ENCODE data around the gene PTPRU. TPM values are rescaled to one million over a fixed set of nuclear protein-coding genes. Genes with fewer than 3 reads are reported as not detected.

PTPRU gene
- polyA plus RNA-seq, 2 of the 4 experiments (the other 2 are of a cell fraction): 5.7 to 6.1 TPM

- POLR2A ChIA-PET: no interaction called here
- Histone ChIP-seq H3K4me2 (no peak overlapping the region), H3K4me3 (no peak overlapping the region), H3K9me3 (no peaks in the 10 kb centered on the region), H3K27ac (no peak overlapping the region), H3K4me1 (peaks cover 11% of the 10 kb centered on the region)
- WGBS (ENCODE audit: missing lambda C conversion rate): 80% methylated on average over 4 of the region's 5 CpGs
- CTCF ChIA-PET: interaction anchor here (2.2 to 4.2 kb wide), 6 partner anchors 19 to 323 kb away, joined by 8 to 30 read pairs (median 16); partner anchors contain the start of gene SRSF4
- TF ChIP-seq CEBPB (IDR thresholded peaks at IDR 0.05) (no peak), HDAC2 (IDR thresholded peaks at IDR 0.05) (no peak), HOXB5 (CRISPR knock-in tag; IDR thresholded peaks at IDR 0.05) (no peak), RCOR1 (IDR thresholded peaks at IDR 0.05; ENCODE audit: low read depth, low read length) (no peak), CBX2 (IDR thresholded peaks at IDR 0.05; ENCODE audit: borderline replicate concordance, low read depth) (no peak), JUNB (IDR thresholded peaks at IDR 0.05) (no peak), CHD4 (IDR thresholded peaks at IDR 0.05; ENCODE audit: borderline replicate concordance) (no peak), MAZ (IDR thresholded peaks at IDR 0.05; ENCODE audit: borderline replicate concordance, low read depth, low read length) (no peak), HOXA7 (CRISPR knock-in tag; IDR thresholded peaks at IDR 0.05) (no peak), HEYL (CRISPR knock-in tag; IDR thresholded peaks at IDR 0.05) (no peak), PHF8 (IDR thresholded peaks at IDR 0.05; ENCODE audit: borderline replicate concordance, low read depth) (no peak), ZFP36 (IDR thresholded peaks at IDR 0.05; ENCODE audit: borderline replicate concordance, partially characterized antibody) (no peak), RFX5 (IDR thresholded peaks at IDR 0.05) (no peak), EHMT2 (IDR thresholded peaks at IDR 0.05; ENCODE audit: low read depth) (no peak), RAD21 (conservative IDR thresholded peaks at IDR 0.05 in 1 of 2, IDR thresholded peaks at IDR 0.05 in 1 of 2) (no peak), EP300 (IDR thresholded peaks at IDR 0.05) (no peak), FOXS1 (CRISPR knock-in tag; IDR thresholded peaks at IDR 0.05) (no peak)
- TF ChIP-seq, protein P1, sequence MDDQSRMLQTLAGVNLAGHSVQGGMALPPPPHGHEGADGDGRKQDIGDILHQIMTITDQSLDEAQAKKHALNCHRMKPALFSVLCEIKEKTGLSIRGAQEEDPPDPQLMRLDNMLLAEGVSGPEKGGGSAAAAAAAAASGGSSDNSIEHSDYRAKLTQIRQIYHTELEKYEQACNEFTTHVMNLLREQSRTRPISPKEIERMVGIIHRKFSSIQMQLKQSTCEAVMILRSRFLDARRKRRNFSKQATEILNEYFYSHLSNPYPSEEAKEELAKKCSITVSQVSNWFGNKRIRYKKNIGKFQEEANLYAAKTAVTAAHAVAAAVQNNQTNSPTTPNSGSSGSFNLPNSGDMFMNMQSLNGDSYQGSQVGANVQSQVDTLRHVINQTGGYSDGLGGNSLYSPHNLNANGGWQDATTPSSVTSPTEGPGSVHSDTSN (IDR thresholded peaks at IDR 0.05): no peak
- TF ChIP-seq, protein P2, sequence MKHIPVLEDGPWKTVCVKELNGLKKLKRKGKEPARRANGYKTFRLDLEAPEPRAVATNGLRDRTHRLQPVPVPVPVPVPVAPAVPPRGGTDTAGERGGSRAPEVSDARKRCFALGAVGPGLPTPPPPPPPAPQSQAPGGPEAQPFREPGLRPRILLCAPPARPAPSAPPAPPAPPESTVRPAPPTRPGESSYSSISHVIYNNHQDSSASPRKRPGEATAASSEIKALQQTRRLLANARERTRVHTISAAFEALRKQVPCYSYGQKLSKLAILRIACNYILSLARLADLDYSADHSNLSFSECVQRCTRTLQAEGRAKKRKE (CRISPR knock-in tag; IDR thresholded peaks at IDR 0.05; ENCODE audit: low read depth): no peak
- TF ChIP-seq, protein P3, sequence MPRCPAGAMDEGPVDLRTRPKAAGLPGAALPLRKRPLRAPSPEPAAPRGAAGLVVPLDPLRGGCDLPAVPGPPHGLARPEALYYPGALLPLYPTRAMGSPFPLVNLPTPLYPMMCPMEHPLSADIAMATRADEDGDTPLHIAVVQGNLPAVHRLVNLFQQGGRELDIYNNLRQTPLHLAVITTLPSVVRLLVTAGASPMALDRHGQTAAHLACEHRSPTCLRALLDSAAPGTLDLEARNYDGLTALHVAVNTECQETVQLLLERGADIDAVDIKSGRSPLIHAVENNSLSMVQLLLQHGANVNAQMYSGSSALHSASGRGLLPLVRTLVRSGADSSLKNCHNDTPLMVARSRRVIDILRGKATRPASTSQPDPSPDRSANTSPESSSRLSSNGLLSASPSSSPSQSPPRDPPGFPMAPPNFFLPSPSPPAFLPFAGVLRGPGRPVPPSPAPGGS (IDR thresholded peaks at IDR 0.05): no peak
- FAIRE-seq: no peak
- no peak for ATAC-seq
- DNase-seq (ENCODE audit: low read depth in 1 of 2, low spot score in 1 of 2): no peak
Measured at GRCh38 chr1:29200906-29201594, 35.3 kb upstream of the PTPRU start.

DNA sequence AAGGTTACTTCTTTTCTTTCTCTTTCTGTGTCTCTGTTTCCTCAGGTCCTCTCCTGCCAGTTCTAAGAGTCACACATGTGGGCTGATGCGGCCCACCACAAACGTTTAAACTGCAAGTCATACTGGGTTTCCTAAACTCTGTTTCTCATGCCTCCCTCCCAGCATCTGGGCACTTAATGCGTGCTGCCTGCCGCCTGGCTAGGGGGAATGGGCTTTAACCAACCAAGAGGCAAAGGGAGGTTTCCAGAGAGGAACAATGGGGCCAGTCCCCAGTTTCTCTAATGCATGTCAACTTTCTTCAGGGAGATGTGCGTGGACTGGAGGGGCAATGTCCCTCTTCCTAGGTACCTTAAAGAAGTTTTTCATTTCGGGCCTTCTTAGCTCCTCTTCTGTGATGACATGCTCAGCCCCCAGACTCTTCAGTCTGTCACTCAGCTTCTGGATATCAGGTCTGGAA lies 34.7 kb upstream of the PTPRU start:
- H3K4me1 ChIP-seq: peaks cover 11% of the 10 kb centered on the region
- POLR2A ChIA-PET: no interaction called here
- 89% methylated on average over 6 of the region's 6 CpGs for WGBS (ENCODE audit: missing lambda C conversion rate)
- no peak overlapping the region for H3K4me2 ChIP-seq
- no peak overlapping the region for H3K4me3 ChIP-seq
- no peak overlapping the region; a peak in 1 of 6 replicates for H3K27ac ChIP-seq
- FAIRE-seq (no peak), DNase-seq (ENCODE audit: low read depth in 1 of 2, low spot score in 1 of 2) (no peak), ATAC-seq (no peak)
- CTCF ChIA-PET: interaction anchor here (1.3 to 4.2 kb wide), 11 partner anchors 9 to 324 kb away, joined by 3 to 30 read pairs (median 13); partner anchors contain the start of gene SRSF4
- no peaks in the 10 kb centered on the region for H3K9me3 ChIP-seq
- TF ChIP-seq HOXA7 (CRISPR knock-in tag; IDR thresholded peaks at IDR 0.05) (no peak), JUNB (IDR thresholded peaks at IDR 0.05) (no peak), JUN (IDR thresholded peaks at IDR 0.05) (no peak), EHF (CRISPR knock-in tag; IDR thresholded peaks at IDR 0.05) (no peak), HOXB13 (CRISPR knock-in tag; IDR thresholded peaks at IDR 0.05; ENCODE audit: low read depth) (no peak), HDAC2 (IDR thresholded peaks at IDR 0.05) (no peak), SREBF2 (IDR thresholded peaks at IDR 0.05) (no peak), POLR2AphosphoS2 (conservative IDR thresholded peaks at IDR 0.05; ENCODE audit: low read length) (no peak), CEBPB (IDR thresholded peaks at IDR 0.05) (no peak), FOSL2 (IDR thresholded peaks at IDR 0.05) (no peak), FOSL2 (CRISPR knock-in tag; IDR thresholded peaks at IDR 0.05) (no peak), PHF8 (IDR thresholded peaks at IDR 0.05; ENCODE audit: borderline replicate concordance, low read depth) (no peak), MYC (IDR thresholded peaks at IDR 0.05; ENCODE audit: borderline replicate concordance, low read length) (no peak), ZC3H11A (IDR thresholded peaks at IDR 0.05) (no peak), CHD2 (IDR thresholded peaks at IDR 0.05; ENCODE audit: low read length, partially characterized antibody) (no peak), BHLHE40 (IDR thresholded peaks at IDR 0.05; ENCODE audit: low read depth, low read length) (no peak)
- TF ChIP-seq, protein P4, sequence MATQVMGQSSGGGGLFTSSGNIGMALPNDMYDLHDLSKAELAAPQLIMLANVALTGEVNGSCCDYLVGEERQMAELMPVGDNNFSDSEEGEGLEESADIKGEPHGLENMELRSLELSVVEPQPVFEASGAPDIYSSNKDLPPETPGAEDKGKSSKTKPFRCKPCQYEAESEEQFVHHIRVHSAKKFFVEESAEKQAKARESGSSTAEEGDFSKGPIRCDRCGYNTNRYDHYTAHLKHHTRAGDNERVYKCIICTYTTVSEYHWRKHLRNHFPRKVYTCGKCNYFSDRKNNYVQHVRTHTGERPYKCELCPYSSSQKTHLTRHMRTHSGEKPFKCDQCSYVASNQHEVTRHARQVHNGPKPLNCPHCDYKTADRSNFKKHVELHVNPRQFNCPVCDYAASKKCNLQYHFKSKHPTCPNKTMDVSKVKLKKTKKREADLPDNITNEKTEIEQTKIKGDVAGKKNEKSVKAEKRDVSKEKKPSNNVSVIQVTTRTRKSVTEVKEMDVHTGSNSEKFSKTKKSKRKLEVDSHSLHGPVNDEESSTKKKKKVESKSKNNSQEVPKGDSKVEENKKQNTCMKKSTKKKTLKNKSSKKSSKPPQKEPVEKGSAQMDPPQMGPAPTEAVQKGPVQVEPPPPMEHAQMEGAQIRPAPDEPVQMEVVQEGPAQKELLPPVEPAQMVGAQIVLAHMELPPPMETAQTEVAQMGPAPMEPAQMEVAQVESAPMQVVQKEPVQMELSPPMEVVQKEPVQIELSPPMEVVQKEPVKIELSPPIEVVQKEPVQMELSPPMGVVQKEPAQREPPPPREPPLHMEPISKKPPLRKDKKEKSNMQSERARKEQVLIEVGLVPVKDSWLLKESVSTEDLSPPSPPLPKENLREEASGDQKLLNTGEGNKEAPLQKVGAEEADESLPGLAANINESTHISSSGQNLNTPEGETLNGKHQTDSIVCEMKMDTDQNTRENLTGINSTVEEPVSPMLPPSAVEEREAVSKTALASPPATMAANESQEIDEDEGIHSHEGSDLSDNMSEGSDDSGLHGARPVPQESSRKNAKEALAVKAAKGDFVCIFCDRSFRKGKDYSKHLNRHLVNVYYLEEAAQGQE (IDR thresholded peaks at IDR 0.05): no peak
